ENCODE data around the gene LIG1. TPM values are rescaled to one million over a fixed set of nuclear protein-coding genes. Genes with fewer than 3 reads are reported as not detected.
A peak's percentile ranks its signal among the peaks of the same experiment; 100 is the strongest.

Gene LIG1
- total RNA-seq = 10 to 100 TPM; 11.3 to 16.0 TPM
- 10 to 100 TPM in 1 of 2 donors, 1 to 10 TPM in 1; 3.4 to 33.7 TPM for polyA plus RNA-seq
- long read RNA-seq, donor 1, partial matches to known transcripts = 6 of 10 reads
- long read RNA-seq, donor 1, other reads (novel, unspliced or antisense) = 3 of 10 reads
- long read RNA-seq, donor 2, partial matches to known transcripts = 4 of 6 reads
- long read RNA-seq, donor 2, other reads (novel, unspliced or antisense) = 2 of 6 reads

- no peaks in the 10 kb centered on the region for H3K9me3 ChIP-seq (ENCODE audit: control insufficient read depth, low read length)
- DNase-seq = peak; percentile 94 to 97
- peak within 1 kb of the TSS; percentile 38 to 65 for H3K4me3 ChIP-seq (ENCODE audit: low read length in 2 of 2)
- H3K36me3 ChIP-seq (ENCODE audit: control insufficient read depth in 1 of 2, insufficient read depth in 2 of 2, low read length in 1 of 2) = no peaks in the 10 kb centered on the region
- peak; percentile 97 for ATAC-seq (ENCODE audit: low FRiP score)
- 1% methylated on average over 79 to 82 of the region's 82 CpGs for WGBS, 2 donors
- intact Hi-C loops (cut with DNase I) = no loop called here
- H3K4me1 ChIP-seq (ENCODE audit: control insufficient read depth in 1 of 2, insufficient read depth in 2 of 2, low read length in 2 of 2) = no peaks in the 10 kb centered on the region
- no peaks in the 10 kb centered on the region for H3K27me3 ChIP-seq (ENCODE audit: control insufficient read depth in 1 of 2, insufficient read depth in 2 of 2, low read length in 1 of 2)
- H3K27ac ChIP-seq (ENCODE audit: low read depth in 1 of 2, low read length in 2 of 2) = peak within 1 kb of the TSS in 1 of 2 donors; percentile 84
These were observed at the start of gene LIG1, which contains the start of gene ZSWIM9 for GRCh38 chr19:48169939-48170803. LIG1 (minus strand) TSS chr19:48170344; CDS start chr19:48165566, 4,778 bp downstream. ZSWIM9 (plus strand) TSS chr19:48170680; CDS start chr19:48171803, 1,123 bp downstream.

- H3K4me1 ChIP-seq (ENCODE audit: control insufficient read depth in 1 of 2, insufficient read depth in 2 of 2, low read length in 2 of 2) = no peaks in the 10 kb centered on the region
- intact Hi-C loops (cut with DNase I) = no loop called here
- ATAC-seq (ENCODE audit: low FRiP score) (no peak), DNase-seq (no peak)
- 82 to 85% methylated on average over 6 of the region's 6 CpGs for WGBS, 2 donors
- H3K27me3 ChIP-seq (ENCODE audit: control insufficient read depth in 1 of 2, insufficient read depth in 2 of 2, low read length in 1 of 2) = no peaks in the 10 kb centered on the region
- H3K36me3 ChIP-seq (ENCODE audit: control insufficient read depth in 1 of 2, insufficient read depth in 2 of 2, low read length in 1 of 2) = no peaks in the 10 kb centered on the region
- H3K27ac ChIP-seq (ENCODE audit: low read depth in 1 of 2, low read length in 2 of 2) = no peak overlapping the region
- H3K9me3 ChIP-seq (ENCODE audit: control insufficient read depth, low read length) = no peaks in the 10 kb centered on the region
- H3K4me3 ChIP-seq (ENCODE audit: low read length in 2 of 2) = no peak overlapping the region
These were observed 48.9 kb upstream of the LIG1 start for GRCh38 chr19:48218997-48219396.

GRCh38 chr19:48216933-48217332 lies 46.8 kb upstream of the LIG1 start:
- Histone ChIP-seq H3K4me3 (ENCODE audit: low read length in 2 of 2) (no peak overlapping the region), H3K9me3 (ENCODE audit: control insufficient read depth, low read length) (no peaks in the 10 kb centered on the region), H3K4me1 (ENCODE audit: control insufficient read depth in 1 of 2, insufficient read depth in 2 of 2, low read length in 2 of 2) (no peaks in the 10 kb centered on the region), H3K27ac (ENCODE audit: low read depth in 1 of 2, low read length in 2 of 2) (no peak overlapping the region), H3K27me3 (ENCODE audit: control insufficient read depth in 1 of 2, insufficient read depth in 2 of 2, low read length in 1 of 2) (no peaks in the 10 kb centered on the region), H3K36me3 (ENCODE audit: control insufficient read depth in 1 of 2, insufficient read depth in 2 of 2, low read length in 1 of 2) (peaks cover 0 to 2% of the 10 kb centered on the region in 2 donors)
- WGBS, 2 donors = 79 to 87% methylated on average over 14 of the region's 14 CpGs
- intact Hi-C loops (cut with DNase I) = no loop called here
- ATAC-seq (ENCODE audit: low FRiP score) (no peak), DNase-seq (no peak)

- Histone ChIP-seq H3K4me1 (ENCODE audit: control insufficient read depth in 1 of 2, insufficient read depth in 2 of 2, low read length in 2 of 2) (no peaks in the 10 kb centered on the region), H3K36me3 (ENCODE audit: control insufficient read depth in 1 of 2, insufficient read depth in 2 of 2, low read length in 1 of 2) (peaks cover 0 to 5% of the 10 kb centered on the region in 2 donors), H3K27me3 (ENCODE audit: control insufficient read depth in 1 of 2, insufficient read depth in 2 of 2, low read length in 1 of 2) (no peaks in the 10 kb centered on the region), H3K4me3 (ENCODE audit: low read length in 2 of 2) (no peak overlapping the region), H3K9me3 (ENCODE audit: control insufficient read depth, low read length) (no peaks in the 10 kb centered on the region), H3K27ac (ENCODE audit: low read depth in 1 of 2, low read length in 2 of 2) (no peak overlapping the region)
- 89 to 90% methylated on average over 5 of the region's 5 CpGs for WGBS, 2 donors
- intact Hi-C loops (cut with DNase I) = no loop called here
- ATAC-seq (ENCODE audit: low FRiP score) (no peak), DNase-seq (no peak)
These were observed 43.8 kb upstream of the LIG1 start for GRCh38 chr19:48213959-48214358.

GRCh38 chr19:48210005-48210404 lies 39.9 kb upstream of the LIG1 start:
- Histone ChIP-seq H3K36me3 (ENCODE audit: control insufficient read depth in 1 of 2, insufficient read depth in 2 of 2, low read length in 1 of 2) (peaks cover 0 to 6% of the 10 kb centered on the region in 2 donors), H3K27ac (ENCODE audit: low read depth in 1 of 2, low read length in 2 of 2) (no peak overlapping the region), H3K9me3 (ENCODE audit: control insufficient read depth, low read length) (no peaks in the 10 kb centered on the region), H3K27me3 (ENCODE audit: control insufficient read depth in 1 of 2, insufficient read depth in 2 of 2, low read length in 1 of 2) (no peaks in the 10 kb centered on the region), H3K4me1 (ENCODE audit: control insufficient read depth in 1 of 2, insufficient read depth in 2 of 2, low read length in 2 of 2) (no peaks in the 10 kb centered on the region), H3K4me3 (ENCODE audit: low read length in 2 of 2) (no peak overlapping the region)
- no peak for DNase-seq
- intact Hi-C loops (cut with DNase I) = no loop called here
- ATAC-seq (ENCODE audit: low FRiP score) = no peak
- WGBS, 2 donors = 77 to 82% methylated on average over 3 of the region's 3 CpGs

GRCh38 chr19:48206397-48207093 lies 36.4 kb upstream of the LIG1 start:
- H3K4me3 ChIP-seq (ENCODE audit: low read length in 2 of 2) = no peak overlapping the region
- intact Hi-C loops (cut with DNase I) = loop anchor here in 1 of 2 donors (10.0 kb wide), 1 partner anchor 48 kb away; the partner anchor contains the start of gene CARD8

GRCh38 chr19:48203794-48204628 lies 33.9 kb upstream of the LIG1 start:
- no peaks in the 10 kb centered on the region for H3K9me3 ChIP-seq (ENCODE audit: control insufficient read depth, low read length)
- H3K27me3 ChIP-seq (ENCODE audit: control insufficient read depth in 1 of 2, insufficient read depth in 2 of 2, low read length in 1 of 2) = no peaks in the 10 kb centered on the region
- DNase-seq (peak; percentile 95 to 97), ATAC-seq (ENCODE audit: low FRiP score) (peak; percentile 99)
- intact Hi-C loops (cut with DNase I) = loop anchor here in 1 of 2 donors (10.0 kb wide), 1 partner anchor 51 kb away; the partner anchor contains the start of gene CARD8
- peaks cover 0 to 1% of the 10 kb centered on the region in 2 donors for H3K36me3 ChIP-seq (ENCODE audit: control insufficient read depth in 1 of 2, insufficient read depth in 2 of 2, low read length in 1 of 2)
- 0 to 1% methylated on average over 34 of the region's 34 CpGs for WGBS, 2 donors
- H3K4me1 ChIP-seq (ENCODE audit: control insufficient read depth in 1 of 2, insufficient read depth in 2 of 2, low read length in 2 of 2) = no peaks in the 10 kb centered on the region
- peak overlapping the region in 1 of 2 donors; percentile 61 for H3K27ac ChIP-seq (ENCODE audit: low read depth in 1 of 2, low read length in 2 of 2)
- peak overlapping the region; percentile 48 to 55 for H3K4me3 ChIP-seq (ENCODE audit: low read length in 2 of 2)

More at GRCh38 chr19:48206397-48207093, 36.4 kb upstream of the LIG1 start:
- Histone ChIP-seq H3K27me3 (ENCODE audit: control insufficient read depth in 1 of 2, insufficient read depth in 2 of 2, low read length in 1 of 2) (no peaks in the 10 kb centered on the region), H3K36me3 (ENCODE audit: control insufficient read depth in 1 of 2, insufficient read depth in 2 of 2, low read length in 1 of 2) (peaks cover 0 to 1% of the 10 kb centered on the region in 2 donors), H3K4me1 (ENCODE audit: control insufficient read depth in 1 of 2, insufficient read depth in 2 of 2, low read length in 2 of 2) (no peaks in the 10 kb centered on the region), H3K27ac (ENCODE audit: low read depth in 1 of 2, low read length in 2 of 2) (no peak overlapping the region), H3K9me3 (ENCODE audit: control insufficient read depth, low read length) (no peaks in the 10 kb centered on the region)
- ATAC-seq (ENCODE audit: low FRiP score) (no peak), DNase-seq (no peak)
- WGBS, 2 donors = 87 to 89% methylated on average over 8 to 9 of the region's 9 CpGs

All from aorta (tissue), 5 donors.